ENCODE data around the gene SYTL3. TPM values are rescaled to one million over a fixed set of nuclear protein-coding genes. Genes with fewer than 3 reads are reported as not detected.

Gene SYTL3
- total and polyA plus RNA-seq, 2 of the 8 experiments (the other 6 are each of a cell fraction or from before 2014, with no cell fraction given), result 0.27 to 0.99 TPM

DNA sequence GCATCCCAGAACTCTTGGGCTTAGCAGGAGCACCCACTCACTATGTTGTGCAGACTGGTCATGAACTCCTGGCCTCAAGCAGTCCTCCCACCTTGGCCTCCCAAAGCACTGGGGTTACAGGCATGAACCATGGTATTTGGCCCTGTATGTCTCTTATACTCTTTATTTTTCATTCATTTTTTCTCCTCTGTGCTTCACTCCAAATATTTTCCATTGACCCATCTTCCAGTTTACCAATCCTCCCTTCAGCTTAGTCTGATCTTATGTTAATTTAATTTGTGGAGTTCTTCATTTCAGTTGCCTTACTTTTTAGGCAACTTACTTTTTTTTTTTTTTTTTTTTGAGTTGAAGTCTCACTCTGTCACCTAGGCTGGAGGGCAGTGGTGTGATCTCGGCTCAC, 89.8 kb downstream of the SYTL3 start:
- no peak overlapping the region for H3K23ac ChIP-seq (ENCODE audit: insufficient read length)
- H4K91ac ChIP-seq (replicated peaks; ENCODE audit: insufficient read length, low read length), result no peak overlapping the region
- no peak overlapping the region for H4K8ac ChIP-seq (ENCODE audit: extremely low read depth, insufficient read depth, low read length)
- no peaks in the 10 kb centered on the region for H3K79me2 ChIP-seq (ENCODE audit: control insufficient read depth in 1 of 2, insufficient read depth in 2 of 2, low read length in 2 of 2)
- no peak overlapping the region for H3K18ac ChIP-seq (ENCODE audit: extremely low read depth, low read length)
- H3K27ac ChIP-seq (ENCODE audit: low read depth, low read length), result no peak overlapping the region
- H3K4me3 ChIP-seq (ENCODE audit: extremely low read depth in 1 of 4, insufficient read depth in 2 of 4, low read depth in 3 of 4, low read length in 4 of 4), result no peak overlapping the region
- 100% methylated on average over 1 of the region's 1 CpG; no CpG with 5 or more reads in 1 of the 2 experiments for WGBS, 2 experiments (ENCODE audit: extremely low coverage in 1 of 2, insufficient coverage in 1 of 2, insufficient read length in 1 of 2, insufficient replicate concordance in 2 of 2, low coverage in 1 of 2, low lambda C conversion rate in 2 of 2, missing lambda C conversion rate in 1 of 2)
- H3K36me3 ChIP-seq (ENCODE audit: control insufficient read depth in 2 of 4, insufficient read depth in 4 of 4, low read length in 3 of 4), result no peaks in the 10 kb centered on the region
- no peak overlapping the region for H3K4ac ChIP-seq (replicated peaks; ENCODE audit: insufficient read length, low read depth, low read length)
- no peak overlapping the region for H3K14ac ChIP-seq (ENCODE audit: insufficient read length)
- H2AFZ ChIP-seq (ENCODE audit: low read length), result no peak overlapping the region
- FAIRE-seq (no peak), DNase-seq (ENCODE audit: low read depth in 1 of 2, low spot score in 2 of 2) (no peak)
- H3K23me2 ChIP-seq (ENCODE audit: low read depth, low read length), result no peaks in the 10 kb centered on the region
- no peak overlapping the region for H3K4me2 ChIP-seq (ENCODE audit: insufficient read depth in 1 of 2, low read depth in 2 of 2, low read length in 2 of 2)
- H3K9me3 ChIP-seq (ENCODE audit: insufficient read depth in 2 of 2, low read depth in 1 of 2, low read length in 1 of 2), result peaks cover 3% of the 10 kb centered on the region in 2 experiments; a peak in 3 of 4 replicates
- no peak overlapping the region for H2BK120ac ChIP-seq (replicated peaks; ENCODE audit: low read depth, low read length)
- H3K27me3 ChIP-seq (replicated peaks in 1 of 4; ENCODE audit: control insufficient read depth in 3 of 4, extremely low read depth in 1 of 4, insufficient read depth in 3 of 4, low read length in 3 of 4), result no peaks in the 10 kb centered on the region
- H4K5ac ChIP-seq (ENCODE audit: insufficient read length, low read depth, low read length), result no peak overlapping the region
- no peak overlapping the region for H2BK20ac ChIP-seq (ENCODE audit: low read length)
- ChIA-PET CTCF (ENCODE audit: partially characterized antibody) (interaction anchor here (0.7 to 1.8 kb wide), 2 partner anchors 21 to 41 kb away, joined by 3 to 4 read pairs; no protein-coding TSS in a partner anchor), POLR2A (ENCODE audit: partially characterized antibody) (interaction anchor here (0.6 kb wide), 1 partner anchor 69 kb away, joined by 3 read pairs; no protein-coding TSS in a partner anchor)
- H2BK5ac ChIP-seq (ENCODE audit: low read depth, low read length), result no peak overlapping the region
- no peak overlapping the region for H2BK12ac ChIP-seq (ENCODE audit: low read depth, low read length)
- H3K79me1 ChIP-seq (ENCODE audit: low read depth, low read length), result no peaks in the 10 kb centered on the region
- H3K9ac ChIP-seq (replicated peaks in 1 of 4; ENCODE audit: extremely low read depth in 1 of 4, low read depth in 3 of 4, low read length in 3 of 4), result no peak overlapping the region
- no peak overlapping the region for H2BK15ac ChIP-seq (ENCODE audit: low read length)
- no peak overlapping the region for H2AK5ac ChIP-seq (ENCODE audit: low read depth, low read length)
- no peaks in the 10 kb centered on the region for H3K4me1 ChIP-seq (replicated peaks in 1 of 4; ENCODE audit: control insufficient read depth in 3 of 4, insufficient read depth in 4 of 4, low read length in 3 of 4)
- no peaks in the 10 kb centered on the region for H4K20me1 ChIP-seq (replicated peaks in 1 of 2; ENCODE audit: control insufficient read depth in 1 of 2, insufficient read depth in 2 of 2, low read length in 2 of 2)
- H3K56ac ChIP-seq (replicated peaks; ENCODE audit: insufficient read length, low read depth, low read length), result no peak overlapping the region
- no peak for TF ChIP-seq ASH2L (IDR thresholded peaks at IDR 0.05; ENCODE audit: low read length)
- TF ChIP-seq YY1 (IDR thresholded peaks at IDR 0.05; ENCODE audit: low read depth, low read length), result no peak
- TF ChIP-seq BCL11A (IDR thresholded peaks at IDR 0.05; ENCODE audit: low read depth in 2 of 2, low read length in 2 of 2), result no peak
- TF ChIP-seq CBX8 (IDR thresholded peaks at IDR 0.05; ENCODE audit: borderline replicate concordance, low read depth, low read length), result no peak
- TF ChIP-seq JUN (IDR thresholded peaks at IDR 0.05; ENCODE audit: low read depth, low read length), result no peak
- no peak for TF ChIP-seq SIRT6 (IDR thresholded peaks at IDR 0.05; ENCODE audit: low read length)
- no peak for TF ChIP-seq GABPA (IDR thresholded peaks at IDR 0.05; ENCODE audit: borderline replicate concordance, insufficient read depth, low read length)
- TF ChIP-seq RBBP5 (IDR thresholded peaks at IDR 0.05; ENCODE audit: borderline replicate concordance, low read depth, low read length), result no peak
